ENCODE results near the gene CEMP1.

DNA sequence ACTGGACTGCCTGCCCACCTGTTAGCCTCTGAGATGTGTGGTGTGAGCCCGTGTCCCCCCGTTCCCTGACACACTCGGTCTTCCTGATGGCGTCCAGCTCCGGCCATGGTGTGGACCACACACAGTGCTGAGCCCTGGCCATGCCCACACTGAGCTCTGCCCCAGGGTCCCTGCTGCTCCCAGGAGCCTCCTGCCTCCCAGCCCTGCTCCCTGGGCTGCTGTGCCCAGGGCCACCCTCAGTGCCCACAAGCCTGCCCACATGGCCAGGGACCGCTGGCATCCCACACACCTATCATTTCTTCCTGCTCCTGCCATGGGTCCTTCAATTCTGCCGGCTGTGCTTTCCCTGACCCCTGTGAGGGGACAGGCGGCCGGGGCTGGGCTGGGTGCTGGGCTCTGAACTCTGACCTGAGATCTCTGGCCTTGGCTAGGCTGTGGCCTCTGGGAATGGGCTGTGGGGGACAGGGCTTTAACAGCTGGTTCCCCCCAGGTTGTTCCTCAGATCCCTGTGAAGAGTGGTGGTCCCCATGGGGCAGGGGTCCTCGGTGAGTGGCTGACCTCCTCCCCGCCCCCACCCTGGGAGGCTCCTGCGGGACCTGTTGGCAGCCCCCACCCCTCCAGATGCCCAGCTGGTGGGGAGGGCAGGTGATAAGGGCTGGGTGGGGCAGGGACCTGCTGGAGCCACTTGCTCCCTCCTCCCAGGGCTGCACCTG is 4.0 kb downstream of the CEMP1 start:
- TF ChIP-seq, protein P1, sequence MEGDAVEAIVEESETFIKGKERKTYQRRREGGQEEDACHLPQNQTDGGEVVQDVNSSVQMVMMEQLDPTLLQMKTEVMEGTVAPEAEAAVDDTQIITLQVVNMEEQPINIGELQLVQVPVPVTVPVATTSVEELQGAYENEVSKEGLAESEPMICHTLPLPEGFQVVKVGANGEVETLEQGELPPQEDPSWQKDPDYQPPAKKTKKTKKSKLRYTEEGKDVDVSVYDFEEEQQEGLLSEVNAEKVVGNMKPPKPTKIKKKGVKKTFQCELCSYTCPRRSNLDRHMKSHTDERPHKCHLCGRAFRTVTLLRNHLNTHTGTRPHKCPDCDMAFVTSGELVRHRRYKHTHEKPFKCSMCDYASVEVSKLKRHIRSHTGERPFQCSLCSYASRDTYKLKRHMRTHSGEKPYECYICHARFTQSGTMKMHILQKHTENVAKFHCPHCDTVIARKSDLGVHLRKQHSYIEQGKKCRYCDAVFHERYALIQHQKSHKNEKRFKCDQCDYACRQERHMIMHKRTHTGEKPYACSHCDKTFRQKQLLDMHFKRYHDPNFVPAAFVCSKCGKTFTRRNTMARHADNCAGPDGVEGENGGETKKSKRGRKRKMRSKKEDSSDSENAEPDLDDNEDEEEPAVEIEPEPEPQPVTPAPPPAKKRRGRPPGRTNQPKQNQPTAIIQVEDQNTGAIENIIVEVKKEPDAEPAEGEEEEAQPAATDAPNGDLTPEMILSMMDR (IDR thresholded peaks at IDR 0.05), result no peak
- no peak for TF ChIP-seq POLR2A (IDR thresholded peaks at IDR 0.05)
